Activated naive CD4-positive, alpha-beta T cell treated with anti-CD3 and anti-CD28 coated beads, Interleukin-2, amount 10 ng/mL, durations not matched to agents 7 days and 5 days (primary cell): ENCODE measurements around the gene AJUBA.
A peak's percentile ranks its signal among the peaks of the same experiment; 100 is the strongest.

ENCODE experiments used
- CTCF ChIA-PET: fragments of 350-600 bp; sonication (Branson Sonifier 250); formaldehyde crosslinking; loops from one replicate; lab custom pipeline; 2021; ENCODE audit warnings: antibody characterized with exemption; lab: Charles Lee
- DNase-seq: peaks from one replicate; pipeline ENCODE4 v3.0.0-alpha.2; 2020
- H3K27ac Mint-ChIP-seq: one replicate; pipeline ENCODE4 v1.8.0; 2021; ENCODE audit warnings: mild to moderate bottlenecking, moderate library complexity, mixed read lengths
- H3K27me3 Mint-ChIP-seq: one replicate; pipeline ENCODE4 v1.8.0; 2021; ENCODE audit warnings: mild to moderate bottlenecking, mixed read lengths
- H3K36me3 Mint-ChIP-seq: one replicate; pipeline ENCODE4 v1.8.0; 2021; ENCODE audit warnings: mixed read lengths
- H3K4me1 Mint-ChIP-seq: one replicate; pipeline ENCODE4 v1.8.0; 2021; ENCODE audit warnings: mixed read lengths
- H3K4me3 Mint-ChIP-seq: one replicate; pipeline ENCODE4 v1.8.0; 2021; ENCODE audit warnings: mild to moderate bottlenecking, moderate library complexity, mixed read lengths
- H3K9me3 Mint-ChIP-seq: one replicate; pipeline ENCODE4 v1.8.0; 2021; ENCODE audit warnings: mixed read lengths

The AJUBA gene

DNA sequence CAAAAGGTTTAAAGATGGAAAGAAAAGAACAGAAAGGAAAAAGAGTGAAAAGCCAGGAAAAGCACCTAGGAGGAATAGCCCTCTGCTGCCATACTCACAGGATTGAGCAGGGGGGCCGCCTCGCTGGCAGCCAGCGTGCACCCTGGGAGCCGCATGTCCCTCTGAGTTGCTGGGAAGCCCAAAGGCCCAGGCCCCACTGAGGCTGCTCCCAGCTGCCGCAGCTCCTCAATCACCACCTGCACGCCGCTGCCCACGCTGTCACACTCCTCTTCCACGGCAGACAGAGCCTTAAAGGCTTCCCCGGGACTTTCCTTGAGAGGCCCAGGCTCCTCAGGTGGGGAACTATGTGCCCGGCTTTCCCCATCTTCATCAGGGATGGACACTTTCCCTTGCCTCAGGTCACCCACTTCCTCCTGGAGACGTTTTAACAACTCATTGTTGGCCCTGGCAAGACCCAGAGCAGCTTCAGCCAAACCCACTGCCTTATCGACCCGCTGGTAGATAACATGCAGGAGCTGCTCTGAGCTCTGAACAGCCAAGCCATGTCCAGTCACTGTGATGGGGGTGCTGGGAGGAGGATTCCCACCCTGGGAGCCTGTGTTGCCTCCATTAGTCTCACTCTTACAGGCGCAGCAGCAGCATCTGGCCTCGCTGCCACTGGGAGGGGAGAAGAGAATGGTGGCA lies 16.1 kb upstream of the AJUBA start:
- CTCF ChIA-PET: interaction anchor here (1.0 to 19.5 kb wide), 2 partner anchors 12 to 56 kb away, joined by 5 to 633 read pairs; partner anchors contain the start of gene CDH24

GRCh38 chr14:22997676-22998323 lies 15.4 kb upstream of the AJUBA start:
- Mint-ChIP-seq H3K9me3 (no peaks in the 10 kb centered on the region), H3K27ac (no peak overlapping the region), H3K4me3 (no peak overlapping the region), H3K36me3 (no peaks in the 10 kb centered on the region), H3K4me1 (no peaks in the 10 kb centered on the region), H3K27me3 (no peaks in the 10 kb centered on the region)
- CTCF ChIA-PET: interaction anchor here (1.0 to 19.5 kb wide), 2 partner anchors 11 to 57 kb away, joined by 5 to 633 read pairs; partner anchors contain the start of gene CDH24
- DNase-seq: no peak

More for the DNA sequence above, 16.1 kb upstream of the AJUBA start:
- H3K27ac Mint-ChIP-seq: no peak overlapping the region
- no peaks in the 10 kb centered on the region for H3K36me3 Mint-ChIP-seq
- H3K9me3 Mint-ChIP-seq: no peaks in the 10 kb centered on the region
- no peak overlapping the region for H3K4me3 Mint-ChIP-seq
- no peaks in the 10 kb centered on the region for H3K27me3 Mint-ChIP-seq
- DNase-seq: no peak
- no peaks in the 10 kb centered on the region for H3K4me1 Mint-ChIP-seq

DNA sequence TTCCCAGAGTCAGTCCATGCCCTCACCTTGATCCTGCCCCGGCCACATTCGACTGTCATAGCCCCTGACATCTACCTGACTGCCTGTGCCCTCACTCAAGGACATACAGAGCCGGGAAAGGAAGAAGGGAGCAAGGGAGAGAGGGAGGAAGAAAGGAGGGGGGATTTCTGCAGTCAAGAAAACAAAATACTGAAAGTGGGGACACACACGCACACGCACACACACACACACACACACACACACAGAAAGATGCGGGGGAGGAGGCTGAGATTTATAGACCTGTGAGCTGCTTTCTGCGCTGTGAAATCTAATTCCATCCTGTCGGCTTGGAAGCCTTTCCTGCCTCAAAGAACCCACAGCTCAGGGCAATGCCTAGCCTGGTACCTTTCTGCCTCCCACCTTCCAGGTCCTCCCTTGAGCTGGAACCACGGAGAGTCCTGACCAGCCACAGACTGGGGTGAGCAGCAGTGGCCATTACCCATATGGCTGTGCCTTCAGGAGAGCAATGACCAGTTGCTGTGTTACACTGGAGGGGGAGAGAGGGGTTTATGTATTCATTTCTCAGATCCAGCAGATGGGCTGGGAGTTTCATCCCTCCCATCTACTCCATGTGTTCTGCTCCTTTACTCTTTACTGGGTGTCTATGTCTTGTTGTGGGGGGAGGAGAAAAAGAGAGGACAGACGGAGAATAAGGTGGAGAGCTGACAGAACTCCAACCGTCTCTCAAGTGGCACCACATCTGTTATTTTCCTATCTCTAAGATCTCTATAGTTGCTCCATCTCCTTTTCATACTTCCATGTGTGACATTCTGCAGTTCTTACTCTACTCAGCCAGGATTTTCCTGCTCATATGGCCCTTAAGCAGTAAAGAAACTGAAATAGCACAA lies 14.7 kb upstream of the AJUBA start:
- Mint-ChIP-seq H3K27me3 (no peaks in the 10 kb centered on the region), H3K9me3 (no peaks in the 10 kb centered on the region), H3K36me3 (no peaks in the 10 kb centered on the region), H3K4me1 (no peaks in the 10 kb centered on the region), H3K4me3 (no peak overlapping the region), H3K27ac (no peak overlapping the region)
- no peak for DNase-seq
- CTCF ChIA-PET: interaction anchor here (0.7 to 19.5 kb wide), 9 partner anchors 10 to 80 kb away, joined by 3 to 633 read pairs (median 8); partner anchors contain the start of genes AJUBA, CDH24 and HAUS4

- H3K27me3 Mint-ChIP-seq: no peaks in the 10 kb centered on the region
- CTCF ChIA-PET: interaction anchor here (0.7 to 19.5 kb wide), 15 partner anchors 11 to 188 kb away, joined by 3 to 633 read pairs (median 5); partner anchors contain the start of genes AJUBA, CDH24, HAUS4 and PRMT5
- H3K9me3 Mint-ChIP-seq: no peaks in the 10 kb centered on the region
- no peak overlapping the region for H3K27ac Mint-ChIP-seq
- no peaks in the 10 kb centered on the region for H3K36me3 Mint-ChIP-seq
- DNase-seq: no peak
- no peak overlapping the region for H3K4me3 Mint-ChIP-seq
- H3K4me1 Mint-ChIP-seq: no peaks in the 10 kb centered on the region
Measured at GRCh38 chr14:22995889-22996625, 13.7 kb upstream of the AJUBA start.

DNA sequence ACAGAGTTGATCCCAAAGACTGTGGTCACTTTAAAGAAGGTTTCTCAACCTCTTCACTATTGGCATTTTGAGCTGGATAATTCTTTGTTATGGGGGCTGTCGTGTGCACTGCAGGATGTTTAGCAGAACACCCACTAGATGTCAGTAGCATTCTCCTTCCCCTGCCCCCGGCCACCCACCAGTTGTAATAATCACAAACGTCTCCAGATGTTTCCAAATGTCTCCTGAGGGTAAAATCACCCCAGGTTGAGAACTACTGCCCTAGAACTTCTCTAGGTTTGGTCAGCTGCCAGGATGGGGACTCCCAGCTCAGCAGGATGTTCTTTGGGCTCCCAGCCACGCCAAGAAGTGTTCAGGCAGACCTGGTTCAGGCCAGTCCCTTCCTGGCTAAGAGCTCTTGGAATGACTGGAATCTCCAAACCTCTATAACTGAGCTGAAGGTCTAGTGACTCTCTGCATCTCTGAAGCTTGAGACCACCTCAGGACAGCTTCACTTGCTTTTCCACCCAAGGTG lies 12.5 kb upstream of the AJUBA start:
- Mint-ChIP-seq H3K9me3 (no peaks in the 10 kb centered on the region), H3K4me3 (no peak overlapping the region), H3K27me3 (no peaks in the 10 kb centered on the region), H3K27ac (no peak overlapping the region), H3K4me1 (no peaks in the 10 kb centered on the region), H3K36me3 (no peaks in the 10 kb centered on the region)
- peak; percentile 48 for DNase-seq
- CTCF ChIA-PET: interaction anchor here (0.6 to 19.5 kb wide), 23 partner anchors 9 to 1051 kb away, joined by 3 to 633 read pairs (median 5); partner anchors contain the start of genes AJUBA, CDH24, PRMT5 and PSMB11

DNA sequence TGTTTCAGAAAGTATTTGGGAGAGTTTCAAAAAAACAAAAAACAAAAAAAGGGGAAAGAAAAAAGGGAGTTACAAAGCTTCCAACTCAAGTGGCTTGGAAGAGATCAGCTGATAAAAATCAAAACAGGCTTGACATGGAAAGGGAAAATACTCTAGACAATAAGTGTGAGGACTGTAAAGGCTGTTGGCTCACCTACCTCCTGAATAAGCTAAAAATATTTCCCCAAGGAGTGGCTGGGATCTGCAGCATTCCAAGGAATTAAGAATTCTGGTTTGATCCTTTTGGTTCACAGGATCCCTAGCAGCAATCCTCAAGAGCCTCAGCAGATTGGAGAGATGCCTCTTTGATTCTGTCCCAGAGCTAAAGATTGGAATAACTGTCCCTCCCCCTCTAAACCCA lies 11.2 kb upstream of the AJUBA start:
- Mint-ChIP-seq H3K27me3 (no peaks in the 10 kb centered on the region), H3K4me3 (no peak overlapping the region), H3K4me1 (no peaks in the 10 kb centered on the region), H3K36me3 (no peaks in the 10 kb centered on the region), H3K9me3 (no peaks in the 10 kb centered on the region), H3K27ac (no peak overlapping the region)
- no peak for DNase-seq
- CTCF ChIA-PET: interaction anchor here (1.7 to 19.5 kb wide), 6 partner anchors 9 to 75 kb away, joined by 5 to 633 read pairs (median 22); partner anchors contain the start of genes AJUBA and CDH24

- Mint-ChIP-seq H3K27ac (no peak overlapping the region), H3K9me3 (no peaks in the 10 kb centered on the region), H3K27me3 (no peaks in the 10 kb centered on the region), H3K4me1 (no peaks in the 10 kb centered on the region), H3K4me3 (no peak overlapping the region), H3K36me3 (no peaks in the 10 kb centered on the region)
- CTCF ChIA-PET: interaction anchor here (2.1 to 19.5 kb wide), 4 partner anchors 7 to 77 kb away, joined by 6 to 633 read pairs (median 58); partner anchors contain the start of genes AJUBA and CDH24
- DNase-seq: no peak
Measured at GRCh38 chr14:22991852-22992251, 9.5 kb upstream of the AJUBA start.

GRCh38 chr14:22987291-22987690 lies 4.9 kb upstream of the AJUBA start:
- Mint-ChIP-seq H3K27ac (no peak overlapping the region), H3K36me3 (no peaks in the 10 kb centered on the region), H3K4me3 (no peak overlapping the region), H3K9me3 (no peaks in the 10 kb centered on the region), H3K27me3 (no peaks in the 10 kb centered on the region), H3K4me1 (no peaks in the 10 kb centered on the region)
- DNase-seq: no peak
- CTCF ChIA-PET: interaction anchor here (0.8 to 19.5 kb wide), 22 partner anchors 7 to 417 kb away, joined by 3 to 633 read pairs (median 10); partner anchors contain the start of genes CDH24 and PRMT5

DNA sequence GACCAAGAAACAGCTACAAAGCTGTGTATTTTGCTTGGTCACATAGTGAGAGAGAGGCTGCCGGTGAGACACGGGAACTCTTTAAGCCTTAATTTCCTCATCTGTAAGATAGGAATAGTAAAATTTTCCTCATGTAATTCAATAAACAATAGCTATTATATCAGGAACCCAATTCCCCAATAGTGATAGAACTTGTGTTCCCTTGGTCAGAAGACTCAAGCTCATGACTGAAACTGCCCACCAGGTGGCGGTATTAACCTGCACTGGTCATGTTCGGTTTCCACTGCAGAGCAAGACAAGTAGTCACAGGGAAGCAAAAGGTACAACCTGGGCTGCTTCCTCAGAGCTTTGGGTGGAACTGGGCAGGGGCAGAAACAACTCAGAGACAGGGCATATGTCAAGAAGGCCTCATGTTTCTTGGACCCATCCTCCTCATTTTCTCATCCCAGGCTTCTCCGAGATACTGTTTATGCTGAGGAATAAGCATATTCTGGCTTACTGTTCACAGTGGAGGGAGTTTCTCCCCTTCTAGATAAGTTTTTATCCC lies 4.2 kb upstream of the AJUBA start:
- Mint-ChIP-seq H3K4me3 (no peak overlapping the region), H3K27ac (no peak overlapping the region), H3K27me3 (no peaks in the 10 kb centered on the region), H3K9me3 (no peaks in the 10 kb centered on the region), H3K4me1 (no peaks in the 10 kb centered on the region), H3K36me3 (no peaks in the 10 kb centered on the region)
- DNase-seq: peak; percentile 94
- CTCF ChIA-PET: interaction anchor here (0.5 to 19.5 kb wide), 39 partner anchors 8 to 563 kb away, joined by 3 to 633 read pairs (median 5); partner anchors contain the start of genes ACIN1, C14orf119, CDH24 and HAUS4

- no peaks in the 10 kb centered on the region for H3K36me3 Mint-ChIP-seq
- H3K4me3 Mint-ChIP-seq: no peak overlapping the region
Measured at GRCh38 chr14:22985894-22986507, 3.6 kb upstream of the AJUBA start.

GRCh38 chr14:22984959-22985658 lies 2.8 kb upstream of the AJUBA start:
- CTCF ChIA-PET: interaction anchor here (0.6 to 19.5 kb wide), 16 partner anchors 9 to 359 kb away, joined by 3 to 633 read pairs (median 8); partner anchors contain the start of genes ACIN1, C14orf119, CDH24 and HAUS4
- H3K36me3 Mint-ChIP-seq: no peaks in the 10 kb centered on the region
- H3K27me3 Mint-ChIP-seq: no peaks in the 10 kb centered on the region
- no peak overlapping the region for H3K27ac Mint-ChIP-seq
- no peaks in the 10 kb centered on the region for H3K9me3 Mint-ChIP-seq
- no peak for DNase-seq
- peaks cover 8% of the 10 kb centered on the region for H3K4me1 Mint-ChIP-seq
- H3K4me3 Mint-ChIP-seq: no peak overlapping the region

More at GRCh38 chr14:22985894-22986507, 3.6 kb upstream of the AJUBA start:
- Mint-ChIP-seq H3K9me3 (no peaks in the 10 kb centered on the region), H3K27ac (no peak overlapping the region), H3K27me3 (no peaks in the 10 kb centered on the region), H3K4me1 (peaks cover 2% of the 10 kb centered on the region)
- CTCF ChIA-PET: interaction anchor here (0.6 to 19.5 kb wide), 38 partner anchors 9 to 416 kb away, joined by 3 to 633 read pairs (median 5); partner anchors contain the start of genes ACIN1, C14orf119, CDH24 and HAUS4
- no peak for DNase-seq
